WERI-Rb-1 (cell line): ENCODE data around the gene TSPAN5.

Experiments
- DNase-seq: peaks from one replicate; pipeline ENCODE4 v3.0.0-alpha.2; 2020
- H3K27ac ChIP-seq: fragments of 250-450 bp; sonication (Bioruptor Pico); 2 replicates; pipeline ENCODE4 v1.5.1; 2020; ENCODE audit warnings: mild to moderate bottlenecking, moderate library complexity
- H3K27me3 ChIP-seq: fragments of 250-450 bp; sonication (Bioruptor Pico); 2 replicates; pipeline ENCODE4 v1.5.1; 2021; ENCODE audit warnings: mild to moderate bottlenecking, low read depth, moderate library complexity; ENCODE audit not compliant: insufficient read depth, severe bottlenecking
- H3K36me3 ChIP-seq: fragments of 250-450 bp; sonication (Bioruptor Pico); 2 replicates; pipeline ENCODE4 v1.5.1; 2020; ENCODE audit warnings: mild to moderate bottlenecking, moderate library complexity
- H3K4me3 ChIP-seq: 2 replicates; pipeline ENCODE4 v1.5.1; 2011; ENCODE audit warnings: low read depth, mild to moderate bottlenecking, control low read depth, low read length
- H3K9me3 ChIP-seq: fragments of 250-450 bp; sonication (Bioruptor Pico); 2 replicates; pipeline ENCODE4 v1.5.1; 2021; ENCODE audit warnings: mild to moderate bottlenecking, moderate library complexity; ENCODE audit not compliant: severe bottlenecking
- TF ChIP-seq, protein P1 (sequence below): IDR thresholded peaks from 2 replicates; pipeline ENCODE4 v1.5.1; 2011; ENCODE audit warnings: low read depth, mild to moderate bottlenecking, control low read depth, inconsistent platforms, low read length

The TSPAN5 gene

GRCh38 chr4:98452091-98452490, 206.3 kb downstream of the TSPAN5 start:
- Histone ChIP-seq H3K27me3 (no peaks in the 10 kb centered on the region), H3K4me3 (no peak overlapping the region), H3K36me3 (no peaks in the 10 kb centered on the region), H3K27ac (no peak overlapping the region), H3K9me3 (peaks cover 3% of the 10 kb centered on the region)
- DNase-seq: no peak
- TF ChIP-seq, protein P1, sequence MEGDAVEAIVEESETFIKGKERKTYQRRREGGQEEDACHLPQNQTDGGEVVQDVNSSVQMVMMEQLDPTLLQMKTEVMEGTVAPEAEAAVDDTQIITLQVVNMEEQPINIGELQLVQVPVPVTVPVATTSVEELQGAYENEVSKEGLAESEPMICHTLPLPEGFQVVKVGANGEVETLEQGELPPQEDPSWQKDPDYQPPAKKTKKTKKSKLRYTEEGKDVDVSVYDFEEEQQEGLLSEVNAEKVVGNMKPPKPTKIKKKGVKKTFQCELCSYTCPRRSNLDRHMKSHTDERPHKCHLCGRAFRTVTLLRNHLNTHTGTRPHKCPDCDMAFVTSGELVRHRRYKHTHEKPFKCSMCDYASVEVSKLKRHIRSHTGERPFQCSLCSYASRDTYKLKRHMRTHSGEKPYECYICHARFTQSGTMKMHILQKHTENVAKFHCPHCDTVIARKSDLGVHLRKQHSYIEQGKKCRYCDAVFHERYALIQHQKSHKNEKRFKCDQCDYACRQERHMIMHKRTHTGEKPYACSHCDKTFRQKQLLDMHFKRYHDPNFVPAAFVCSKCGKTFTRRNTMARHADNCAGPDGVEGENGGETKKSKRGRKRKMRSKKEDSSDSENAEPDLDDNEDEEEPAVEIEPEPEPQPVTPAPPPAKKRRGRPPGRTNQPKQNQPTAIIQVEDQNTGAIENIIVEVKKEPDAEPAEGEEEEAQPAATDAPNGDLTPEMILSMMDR: no peak

- no peak overlapping the region for H3K4me3 ChIP-seq
- TF ChIP-seq, protein P1: no peak
- DNase-seq: no peak
- no peak overlapping the region for H3K27ac ChIP-seq
- peaks cover 3% of the 10 kb centered on the region for H3K9me3 ChIP-seq
- no peaks in the 10 kb centered on the region for H3K27me3 ChIP-seq
- no peaks in the 10 kb centered on the region for H3K36me3 ChIP-seq
Measured at GRCh38 chr4:98448908-98449307, 209.5 kb downstream of the TSPAN5 start.

GRCh38 chr4:98447648-98448047, 210.8 kb downstream of the TSPAN5 start:
- Histone ChIP-seq H3K9me3 (peaks cover 3% of the 10 kb centered on the region), H3K27me3 (no peaks in the 10 kb centered on the region), H3K36me3 (peaks cover 8% of the 10 kb centered on the region), H3K27ac (no peak overlapping the region), H3K4me3 (no peak overlapping the region)
- TF ChIP-seq, protein P1: 0 out of 2 replicates have a peak, but pooled peaks have one; percentile 33
- DNase-seq: no peak

- H3K27me3 ChIP-seq: no peaks in the 10 kb centered on the region
- no peak for DNase-seq
- no peak overlapping the region for H3K27ac ChIP-seq
- TF ChIP-seq, protein P1: no peak
- H3K9me3 ChIP-seq: no peaks in the 10 kb centered on the region
- peaks cover 15% of the 10 kb centered on the region for H3K36me3 ChIP-seq
- no peak overlapping the region for H3K4me3 ChIP-seq
Measured at GRCh38 chr4:98446499-98447375, 211.7 kb downstream of the TSPAN5 start.

- Histone ChIP-seq H3K27me3 (no peaks in the 10 kb centered on the region), H3K27ac (no peak overlapping the region), H3K4me3 (no peak overlapping the region), H3K36me3 (peaks cover 15% of the 10 kb centered on the region), H3K9me3 (no peaks in the 10 kb centered on the region)
- TF ChIP-seq, protein P1: no peak
- DNase-seq: no peak
Measured at GRCh38 chr4:98444371-98444770, 214.0 kb downstream of the TSPAN5 start.
